Medulla oblongata (tissue), 1 donor: ENCODE measurements around the gene ZSCAN25.
"Not testable (repeated sequence)": the region's sequence is repeated elsewhere in the genome, so short reads cannot be mapped to it uniquely, and the experiment has no call there.

Experiments used
- DNase-seq: peaks from one replicate; pipeline ENCODE4 v3.0.0-alpha.2; 2015; ENCODE audit errors: extremely low spot score

The ZSCAN25 gene

DNA sequence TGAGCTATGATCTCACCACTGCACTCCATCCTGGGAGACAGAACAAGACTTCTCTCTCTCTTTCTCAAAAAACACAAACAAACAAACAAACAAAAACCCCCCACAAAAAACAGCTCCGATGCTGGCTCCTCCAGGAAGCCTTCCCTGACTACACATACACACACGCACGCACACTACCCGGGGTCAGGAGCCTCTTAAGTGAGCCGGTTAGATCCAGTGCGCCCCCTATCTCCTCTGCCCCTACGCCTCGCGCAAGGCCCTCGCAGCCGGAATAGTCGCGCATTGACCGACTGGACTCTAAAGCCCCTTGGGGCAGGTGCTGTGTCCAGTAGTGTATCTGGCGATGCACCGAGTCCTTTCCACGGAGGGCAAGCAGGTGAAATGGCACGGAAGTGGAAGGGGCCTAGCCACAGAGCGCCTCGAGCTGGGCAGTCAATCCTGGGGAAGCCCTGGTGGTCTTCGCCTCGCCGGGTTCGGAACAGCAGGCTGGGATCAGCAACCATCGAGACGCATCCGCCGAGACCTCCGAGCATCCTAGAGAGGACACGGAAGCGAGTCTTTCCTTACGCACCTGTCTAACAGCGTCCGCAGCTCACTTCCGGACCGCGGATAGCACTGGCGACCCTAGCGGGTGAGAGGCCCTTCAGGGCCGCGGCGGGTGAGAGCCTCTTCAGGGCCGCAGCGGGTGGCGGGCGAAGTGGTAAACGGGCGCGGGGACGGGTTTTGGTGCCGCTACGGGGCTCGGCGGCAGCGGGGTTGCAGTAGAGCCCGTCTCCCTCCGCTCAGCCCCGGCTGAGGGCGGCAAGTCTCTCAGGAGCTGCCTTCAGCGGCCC, at the start of gene ZSCAN25:
ZSCAN25 (plus strand) TSS at position 588 of the 833 bp plus-strand sequence. CDS start 2,661 bp downstream, outside the sequence.
- peak; percentile 88 for DNase-seq

DNA sequence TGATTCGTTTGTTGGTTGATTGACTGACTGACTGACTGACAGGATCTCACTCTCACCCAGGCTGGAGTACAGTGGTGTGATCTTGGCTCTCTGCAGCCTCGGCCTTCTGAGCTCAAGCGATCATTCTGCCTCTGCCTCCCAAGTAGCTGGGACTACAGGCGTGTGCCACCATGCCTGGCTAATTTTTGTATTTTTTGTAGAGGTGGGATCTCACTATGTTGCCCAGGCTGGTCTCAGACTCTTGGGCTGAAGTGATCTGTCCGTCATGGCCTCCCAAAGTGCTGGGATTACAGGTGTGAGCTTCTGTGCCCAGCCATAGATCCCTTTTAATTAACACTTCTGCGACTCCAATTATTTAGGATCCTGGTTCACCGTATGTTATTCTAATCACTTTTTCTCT, 48.0 kb upstream of the ZSCAN25 start:
- not testable (repeated sequence) for DNase-seq

DNA sequence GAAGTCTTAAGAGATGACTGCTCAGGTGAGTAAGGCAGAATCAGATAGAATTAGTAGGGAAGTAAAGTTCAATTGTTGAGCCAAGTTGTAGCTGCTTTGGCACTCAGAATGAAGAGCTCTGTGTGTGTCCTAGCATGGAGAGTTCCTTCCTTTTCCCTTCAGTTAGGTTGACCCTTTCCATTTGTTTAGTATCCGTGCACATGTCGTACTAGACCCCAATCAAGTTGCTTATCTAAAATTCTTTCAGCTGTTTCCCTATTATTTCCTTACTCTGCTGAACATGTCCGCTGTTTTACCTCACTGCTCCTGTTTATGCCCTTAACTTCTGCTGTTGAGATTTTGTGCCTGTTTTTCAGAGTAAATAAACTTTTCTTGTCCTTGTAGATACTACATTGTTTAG, 45.0 kb upstream of the ZSCAN25 start:
- DNase-seq: no peak

GRCh38 chr7:99573257-99573656, 43.5 kb upstream of the ZSCAN25 start:
- no peak for DNase-seq

DNA sequence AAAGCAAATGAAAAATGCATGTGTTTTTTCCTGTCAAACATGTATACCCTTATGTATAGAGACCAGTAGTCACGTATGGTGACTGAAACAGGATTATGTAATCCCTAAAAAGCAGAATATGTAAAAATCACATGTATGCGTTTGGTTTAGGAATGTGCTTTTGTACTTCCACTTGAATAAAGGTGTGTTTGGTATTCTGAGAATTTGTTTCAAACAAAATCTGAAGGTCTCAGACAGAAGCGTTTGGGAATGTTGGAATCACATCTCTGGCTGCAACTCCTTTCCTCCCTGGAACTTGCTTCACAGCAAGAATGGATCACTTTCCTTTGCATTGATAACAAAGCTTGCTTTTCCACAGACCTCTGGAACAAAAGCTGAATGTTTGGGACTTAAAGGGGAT, 40.5 kb upstream of the ZSCAN25 start:
- DNase-seq: no peak

GRCh38 chr7:99579281-99579955, 37.3 kb upstream of the ZSCAN25 start:
- DNase-seq: peak; percentile 56

- peak; percentile 35 for DNase-seq
These were observed 36.6 kb upstream of the ZSCAN25 start for GRCh38 chr7:99579956-99580777.

DNA sequence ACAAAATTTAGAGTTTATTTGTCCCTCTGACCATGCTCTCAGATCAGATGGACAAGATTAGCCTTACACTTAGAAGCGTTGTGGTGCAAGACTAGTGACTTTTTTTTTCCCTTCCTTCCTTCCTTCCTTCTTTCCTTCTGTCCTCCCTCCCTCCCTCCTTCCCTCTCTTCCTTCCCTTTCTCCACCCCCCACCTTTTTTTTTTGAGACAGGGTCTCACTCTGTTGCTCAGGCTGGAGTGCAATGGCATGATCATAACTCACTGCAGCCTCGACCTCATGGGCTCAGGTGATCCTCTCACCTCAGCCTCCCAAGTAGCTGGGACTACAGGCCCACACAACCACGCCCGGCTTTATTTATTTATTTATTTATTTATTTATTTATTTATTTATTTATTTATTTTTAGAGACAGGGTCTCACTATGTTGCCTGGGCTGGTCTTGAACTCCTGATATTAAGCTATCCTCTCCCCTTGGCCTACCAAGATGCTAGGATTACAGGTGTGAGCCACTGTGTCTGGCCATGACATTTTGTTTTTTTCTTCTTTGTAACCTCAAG, 35.9 kb upstream of the ZSCAN25 start:
- not testable (repeated sequence) for DNase-seq

GRCh38 chr7:99588868-99589267, 27.9 kb upstream of the ZSCAN25 start:
- no peak for DNase-seq

- no peak for DNase-seq
These were observed 21.6 kb upstream of the ZSCAN25 start for GRCh38 chr7:99594948-99595745.

GRCh38 chr7:99596408-99596955, 20.3 kb upstream of the ZSCAN25 start:
- no peak for DNase-seq

GRCh38 chr7:99597762-99598501, 18.8 kb upstream of the ZSCAN25 start, which contains the start of gene TMEM225B:
Gene TMEM225B, plus strand, starts transcription at chr7:99598267. Its CDS starts 6,122 bp downstream, at chr7:99604389.
- DNase-seq: no peak

DNA sequence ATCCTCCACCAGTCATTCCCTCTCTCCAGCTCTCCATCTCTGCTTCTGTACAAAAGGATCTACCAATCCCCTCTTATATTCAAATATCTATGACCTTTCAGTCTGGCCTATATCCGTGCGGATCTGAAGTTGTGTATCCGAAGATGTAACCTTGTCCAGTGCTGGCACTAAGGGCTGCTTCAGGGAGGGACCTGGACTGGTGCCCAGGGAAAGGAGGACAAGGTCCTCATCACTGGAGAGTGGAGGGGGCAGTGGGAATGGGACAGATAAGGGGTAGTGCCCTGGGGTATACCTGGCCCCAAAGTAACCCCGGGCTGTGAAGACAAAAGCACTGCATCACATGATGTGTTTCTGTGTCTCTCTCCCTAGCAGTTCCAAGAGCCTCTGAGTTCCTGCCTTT, 16.9 kb upstream of the ZSCAN25 start:
- no peak for DNase-seq

DNA sequence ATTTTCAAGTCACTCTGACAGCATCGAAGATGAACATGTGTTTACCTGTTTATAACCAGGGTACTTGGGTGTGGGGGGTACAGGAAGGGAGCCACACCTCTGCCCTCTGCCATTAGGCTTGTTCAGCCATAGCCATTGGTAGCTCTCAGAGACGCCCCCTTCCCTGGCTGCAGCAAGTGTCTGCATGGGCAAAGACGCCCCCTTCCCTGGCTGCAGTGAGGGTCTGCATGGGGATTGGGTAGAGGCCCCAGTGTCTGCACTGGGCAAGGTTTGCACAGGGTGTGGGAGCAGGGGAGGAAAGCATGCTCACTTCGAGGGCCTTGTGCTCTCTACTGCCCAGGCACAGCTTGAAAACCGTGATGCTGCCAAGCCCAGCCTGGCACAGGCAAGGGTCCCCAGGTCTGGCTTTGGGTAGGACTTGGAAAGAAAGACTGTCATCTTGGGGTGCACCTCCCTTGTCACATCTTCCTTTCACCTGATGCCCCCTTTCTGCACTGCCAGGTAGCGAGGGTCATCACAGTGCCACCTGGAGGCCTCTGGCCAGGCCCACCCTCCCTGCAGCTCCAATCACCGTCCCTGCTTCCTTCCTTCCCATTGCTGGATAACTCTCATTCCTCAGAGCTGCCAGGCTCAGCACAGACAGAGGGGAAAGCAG, 15.0 kb upstream of the ZSCAN25 start:
- no peak for DNase-seq

GRCh38 chr7:99605527-99605926, 11.2 kb upstream of the ZSCAN25 start:
- no peak for DNase-seq

GRCh38 chr7:99606531-99606930, 10.2 kb upstream of the ZSCAN25 start:
- DNase-seq: no peak

- no peak for DNase-seq
These were observed 9.2 kb upstream of the ZSCAN25 start for GRCh38 chr7:99607548-99607947.

DNA sequence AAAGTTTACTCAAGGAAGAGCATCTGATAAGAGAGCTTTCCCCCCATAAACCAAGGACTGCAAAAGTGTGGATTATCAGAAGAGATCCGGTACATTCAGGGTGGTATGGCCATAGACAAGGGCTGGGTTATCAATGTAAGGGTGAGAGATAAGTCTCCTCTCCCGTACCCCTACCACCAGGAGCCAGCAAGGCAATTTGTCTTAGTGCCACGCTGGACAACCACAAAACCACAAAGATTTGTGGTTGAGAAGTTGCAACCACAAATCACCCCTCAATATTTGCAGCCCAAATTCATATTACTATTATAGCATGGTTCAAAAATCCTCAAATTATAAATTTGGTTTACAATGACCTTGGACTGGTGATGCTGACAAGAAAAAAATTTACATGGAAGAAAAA, 2.3 kb upstream of the ZSCAN25 start:
- no peak for DNase-seq

DNA sequence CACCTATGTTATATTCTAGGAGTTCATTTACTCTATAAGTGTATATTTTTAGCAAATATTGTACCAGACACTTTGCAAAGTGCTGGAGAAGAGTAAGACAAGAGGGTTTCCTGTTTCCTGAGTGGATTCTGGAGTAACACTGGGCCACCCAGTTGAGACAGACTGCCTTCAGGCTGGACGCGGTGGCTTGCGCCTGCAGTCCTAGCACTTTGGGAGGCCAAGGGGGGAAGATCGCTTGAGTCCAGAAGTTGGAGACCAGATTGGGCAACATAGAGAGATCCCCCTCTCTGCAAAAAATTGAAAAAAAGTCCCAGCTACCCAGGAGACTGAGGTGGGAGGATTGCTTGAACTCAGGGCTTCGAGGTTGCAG, 772 bp upstream of the ZSCAN25 start:
- DNase-seq: no peak
